NCI-H2196 treated with DMSO at 0.1 percent for 48 hours (cell line): Measurements from ENCODE around the gene MAD1L1.
"Not testable (repeated sequence)": the region's sequence is repeated elsewhere in the genome, so short reads cannot be mapped to it uniquely, and the experiment has no call there.

Experiments used
- DNase-seq: peaks from one replicate; lab custom pipeline; 2025; ENCODE audit not compliant: unreplicated experiment; lab: John Stamatoyannopoulos, UW

The MAD1L1 gene

DNA sequence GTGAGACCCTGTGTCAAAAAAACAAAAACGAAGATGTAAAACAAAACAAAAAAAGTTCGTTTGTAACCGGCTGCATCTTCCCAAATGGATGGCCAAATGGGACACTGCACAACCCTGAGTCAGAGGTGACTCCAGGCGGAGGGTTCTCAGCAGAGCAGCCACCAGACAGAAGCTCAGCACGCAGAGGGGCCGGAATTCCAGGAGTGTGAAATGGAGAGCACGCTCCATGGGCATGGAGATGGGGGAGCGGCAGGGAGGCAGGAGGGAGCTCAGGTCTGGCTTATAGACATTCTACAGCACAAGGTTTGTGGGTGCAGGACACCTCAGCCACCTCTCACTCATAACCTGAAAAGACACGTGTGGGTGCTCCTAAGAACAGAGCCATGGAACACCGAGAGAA, 227.0 kb downstream of the MAD1L1 start:
- DNase-seq, result no peak

DNA sequence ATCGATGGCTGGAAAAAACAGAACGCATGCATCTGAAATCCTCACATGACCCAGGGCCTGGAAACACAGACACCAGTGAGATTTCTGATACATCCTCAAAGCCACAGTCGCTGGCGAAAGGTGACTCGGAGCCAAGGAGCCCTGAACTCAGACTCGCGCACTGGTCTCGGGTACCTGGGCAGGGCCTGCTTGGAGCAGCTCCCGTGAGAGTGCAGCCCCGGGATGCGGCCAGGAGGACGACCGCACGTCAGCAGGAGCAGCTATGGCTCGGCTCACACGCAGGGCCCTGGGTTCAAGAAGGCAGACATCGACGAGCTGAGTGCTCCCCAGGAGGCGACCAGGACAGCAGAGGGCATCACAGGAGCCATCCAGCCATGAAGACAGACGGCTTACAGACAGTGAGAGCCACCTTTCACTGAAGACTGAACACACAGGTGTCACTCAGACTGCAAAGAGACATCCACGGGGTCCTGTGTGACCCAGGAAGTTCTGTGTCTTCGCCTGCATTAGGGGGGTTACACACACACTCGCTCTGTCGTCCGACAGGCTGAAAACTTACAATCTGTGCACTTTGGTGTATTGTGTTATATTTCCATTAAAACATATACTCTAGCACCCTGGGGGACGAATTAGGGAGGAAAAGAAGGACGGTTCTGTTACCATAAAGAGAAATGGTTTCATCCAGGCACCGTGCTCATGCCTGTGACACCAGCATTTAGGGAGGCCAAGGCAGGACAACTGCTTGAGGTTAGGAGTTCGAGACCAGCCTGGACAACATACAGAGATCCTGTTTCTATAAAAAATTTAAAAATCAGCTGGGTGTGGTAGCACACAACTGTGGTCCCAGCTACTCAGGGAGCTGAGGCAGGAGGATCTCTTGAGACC, 227.7 kb downstream of the MAD1L1 start:
- no peak for DNase-seq

DNA sequence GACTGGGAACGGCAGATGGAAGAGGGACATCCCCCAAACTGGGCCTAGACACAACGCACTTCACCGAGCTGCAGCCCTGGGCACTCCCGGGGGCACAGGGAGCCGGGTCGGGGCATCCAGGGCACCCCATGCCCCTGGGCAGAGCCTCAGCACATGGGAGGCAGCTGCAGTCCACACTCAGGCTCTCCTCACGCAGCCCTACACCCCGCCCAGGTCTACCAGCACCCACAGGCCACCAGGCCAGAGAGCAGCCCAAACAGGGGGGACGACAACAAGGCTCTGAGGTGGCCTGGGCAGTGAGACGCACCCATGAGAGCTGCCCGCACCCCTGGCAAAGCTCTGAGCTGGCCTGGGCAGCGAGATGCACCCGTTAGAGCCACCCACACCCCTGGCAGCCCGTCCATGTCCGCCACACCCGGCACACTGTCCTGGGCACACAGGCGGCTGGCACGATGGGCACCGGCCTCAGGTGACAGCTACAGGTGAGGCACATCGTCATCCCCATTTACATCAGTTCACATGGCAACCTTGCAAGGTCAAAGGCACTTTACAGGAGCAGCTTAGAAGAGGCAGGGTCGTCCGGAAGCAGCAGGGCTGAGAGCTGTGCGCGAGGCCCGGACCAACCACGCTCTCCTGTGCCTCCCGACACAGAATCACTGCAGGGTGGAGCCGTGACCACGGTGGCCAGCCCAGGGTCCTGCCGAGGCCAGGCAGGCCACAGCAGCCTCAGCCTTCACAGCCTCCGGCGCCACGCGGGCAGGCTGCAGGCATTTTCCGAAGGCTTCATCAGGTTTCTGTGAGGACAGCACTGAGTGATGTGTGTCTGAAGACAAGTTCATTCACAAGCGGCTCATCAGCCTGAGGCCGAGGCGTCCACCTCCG, 228.6 kb downstream of the MAD1L1 start:
- DNase-seq, result no peak

DNA sequence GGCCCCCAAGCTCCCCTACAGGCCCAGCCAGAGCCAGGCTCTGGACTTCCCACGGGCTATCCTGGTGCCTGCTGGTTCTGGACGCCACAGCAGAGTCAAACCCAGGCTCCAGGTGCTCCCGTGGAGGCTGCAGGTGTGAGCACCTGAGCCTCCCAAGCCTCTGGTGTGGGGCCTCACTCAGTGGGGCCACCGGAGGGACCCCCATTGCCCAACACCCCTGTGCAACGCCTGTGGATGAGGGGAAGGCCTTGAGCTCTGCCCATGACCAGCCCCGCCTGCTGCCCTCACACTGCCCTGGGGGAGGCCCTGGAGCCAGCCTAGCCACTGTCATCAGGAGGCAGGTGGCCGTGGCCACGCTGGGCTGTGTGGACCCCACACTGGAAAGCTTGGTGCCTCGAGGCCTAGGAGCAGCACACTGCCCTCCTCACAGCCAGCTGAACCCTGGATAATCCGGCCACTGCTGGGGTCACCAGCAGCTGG, 229.3 kb downstream of the MAD1L1 start:
- no peak for DNase-seq

DNA sequence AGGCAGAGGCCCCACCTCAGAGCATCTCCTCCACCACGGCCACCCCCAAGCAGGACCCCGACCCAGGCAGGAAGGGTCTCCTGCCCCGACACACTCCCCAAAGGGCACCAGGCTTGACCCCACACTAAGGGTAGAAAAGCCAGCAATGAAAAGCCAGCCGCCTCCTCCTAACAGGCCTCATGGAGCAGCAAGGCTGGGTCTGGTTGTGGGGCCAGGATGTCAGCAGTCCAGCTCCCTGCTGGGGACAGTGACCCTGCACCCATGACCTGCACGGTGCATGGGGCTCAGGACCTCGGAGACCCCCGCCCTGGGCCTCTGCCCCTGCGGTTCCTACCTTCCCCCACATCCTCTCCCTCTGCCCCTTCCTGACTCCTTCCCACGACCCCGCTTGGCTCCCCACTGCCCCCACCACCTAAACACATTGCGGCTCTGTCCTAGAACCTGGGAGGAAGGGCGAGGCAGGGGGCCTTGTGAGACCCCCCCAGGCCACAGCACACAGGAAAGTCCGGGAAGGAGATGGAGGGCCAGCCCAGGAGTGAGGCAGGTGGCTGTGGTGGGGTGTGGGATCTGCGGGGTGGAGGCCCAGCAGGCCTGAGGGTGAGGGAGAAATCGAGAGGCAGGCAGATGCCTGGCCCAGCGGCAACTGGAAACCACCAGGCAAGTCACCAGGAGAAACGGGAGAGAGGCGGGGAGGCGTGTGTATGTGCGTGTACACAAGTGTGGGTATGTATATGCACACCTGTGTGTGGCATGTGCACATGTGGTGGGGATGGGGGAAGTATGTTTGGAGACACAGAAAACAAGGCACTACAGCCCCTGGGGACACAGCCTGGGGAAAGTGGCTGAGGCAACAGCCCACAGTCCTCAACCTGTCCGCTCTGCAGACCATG, 229.9 kb downstream of the MAD1L1 start:
- no peak for DNase-seq

DNA sequence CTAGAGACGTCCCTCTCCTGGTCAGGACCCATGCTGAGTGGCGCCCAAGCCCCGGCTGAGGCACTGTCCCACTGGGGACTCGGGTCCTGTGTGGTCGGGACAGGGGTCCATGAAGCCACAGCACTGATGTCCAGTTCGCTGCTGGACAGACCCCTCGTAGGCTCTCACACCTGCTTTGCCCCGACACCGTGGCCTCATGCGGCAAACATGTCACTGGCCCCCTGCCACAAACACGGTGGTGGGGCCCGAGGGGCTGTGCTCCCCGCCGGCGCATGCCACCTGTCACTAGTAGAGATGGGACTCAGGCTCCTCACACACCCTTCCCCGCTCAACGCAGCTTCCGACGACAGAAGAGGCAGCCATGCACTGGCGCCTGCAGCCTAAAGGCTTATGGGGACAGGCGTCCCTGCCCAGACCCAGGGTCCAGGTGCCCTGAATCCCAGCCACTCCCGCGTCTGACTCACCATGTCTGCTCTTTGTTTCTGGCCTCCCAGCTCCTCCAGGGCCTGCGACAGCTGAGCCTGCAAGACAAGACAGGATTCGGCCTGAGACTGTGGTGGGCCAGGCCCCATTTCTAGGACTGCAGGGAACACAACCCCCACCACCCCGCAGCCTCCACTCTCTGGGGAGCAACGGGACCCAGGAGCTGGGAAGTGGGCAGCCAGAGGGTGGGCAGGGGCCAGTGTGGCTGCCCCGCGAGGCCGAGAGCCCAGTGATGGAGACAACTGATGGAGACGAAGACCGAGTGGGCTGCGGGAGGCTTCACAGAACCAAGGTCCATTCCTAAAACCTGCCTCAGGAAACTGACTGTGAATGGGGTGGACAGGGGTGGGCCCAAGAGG, 230.9 kb downstream of the MAD1L1 start:
- no peak for DNase-seq

DNA sequence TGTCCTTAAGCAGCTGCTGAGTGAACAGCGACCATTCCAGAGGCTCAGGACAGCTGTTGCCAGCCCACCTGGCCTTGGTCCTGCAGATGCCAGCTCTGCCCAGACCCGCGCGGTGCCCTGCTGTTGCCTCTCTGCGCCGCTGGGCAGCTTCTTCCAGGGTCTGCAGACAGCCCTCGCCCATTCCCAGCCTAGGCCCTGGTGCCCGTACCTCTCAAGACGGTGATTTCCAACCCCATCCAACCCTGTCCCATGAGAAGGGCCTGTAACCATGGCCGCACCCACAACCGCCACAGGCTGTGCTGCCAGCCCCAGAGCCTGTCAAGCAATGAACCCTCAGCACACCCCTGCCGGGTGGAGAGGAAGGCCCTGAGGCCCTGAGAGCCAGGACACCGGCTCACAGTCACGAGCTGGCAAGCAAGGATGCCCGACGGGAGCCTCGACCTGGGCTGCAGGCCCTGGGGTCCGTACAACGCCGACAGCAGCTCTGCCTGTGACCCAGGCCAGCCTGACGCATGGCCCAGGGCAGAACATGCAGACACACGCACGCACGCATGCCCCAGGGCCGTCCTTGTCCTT, 231.9 kb downstream of the MAD1L1 start:
- DNase-seq, result no peak

DNA sequence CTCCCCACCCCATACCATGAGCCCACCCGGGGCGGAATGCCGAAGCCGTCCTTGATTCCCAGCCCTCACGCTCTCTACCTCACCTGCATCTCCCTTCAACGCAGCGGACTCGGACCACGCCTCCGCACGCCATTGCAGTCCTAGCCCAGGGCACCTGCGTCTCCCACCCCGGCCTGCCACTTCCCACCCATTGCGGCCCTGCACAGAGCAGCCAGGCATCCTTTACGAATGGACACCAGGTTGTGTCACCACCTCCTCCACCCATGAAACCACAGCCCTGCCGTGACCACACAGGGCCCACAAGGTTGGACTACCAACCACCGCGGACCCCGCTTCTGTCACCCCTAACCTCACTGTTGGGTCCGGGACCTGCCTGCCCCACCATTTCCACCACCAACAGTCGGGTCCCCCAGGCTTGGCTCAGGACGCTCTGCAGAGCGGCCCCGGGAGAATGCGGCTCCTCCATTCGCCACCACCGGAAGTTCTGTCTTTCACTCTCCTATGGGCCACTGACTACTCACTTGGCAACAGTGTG, 232.5 kb downstream of the MAD1L1 start:
- no peak for DNase-seq

DNA sequence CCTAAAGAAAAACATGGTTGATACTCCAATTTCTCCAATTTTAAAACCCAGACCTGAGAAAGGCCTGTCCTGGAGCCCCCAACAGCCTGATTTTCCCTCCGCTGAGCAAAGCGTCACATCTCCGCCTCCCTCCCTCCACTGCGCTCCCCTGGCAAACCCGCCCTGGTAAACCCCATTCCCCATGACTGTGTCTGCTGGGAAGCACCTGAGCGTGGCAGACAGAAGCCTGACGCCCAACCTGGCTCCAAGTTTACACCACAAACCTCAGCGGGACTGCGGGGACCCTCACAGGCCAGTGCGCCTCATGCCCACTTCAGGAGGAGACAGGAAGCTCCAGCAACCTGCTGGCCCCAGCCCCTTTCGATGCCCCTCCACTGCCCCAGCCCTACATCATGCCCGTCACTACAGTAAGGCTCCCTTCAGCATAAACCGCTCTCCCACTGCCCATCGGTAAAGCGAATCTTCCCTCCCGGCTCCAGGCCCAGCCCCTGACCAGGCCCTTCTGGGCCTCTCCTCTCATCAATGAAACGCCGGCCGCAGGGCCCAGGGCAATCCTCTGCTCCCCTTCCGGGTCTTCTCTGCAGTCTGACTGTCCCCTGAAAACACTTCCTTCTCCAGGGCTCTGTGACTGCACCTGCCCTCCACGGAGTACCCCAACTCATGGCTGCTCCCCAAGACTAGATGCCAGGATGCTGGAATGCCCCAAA, 233.3 kb downstream of the MAD1L1 start:
- DNase-seq, result no peak

DNA sequence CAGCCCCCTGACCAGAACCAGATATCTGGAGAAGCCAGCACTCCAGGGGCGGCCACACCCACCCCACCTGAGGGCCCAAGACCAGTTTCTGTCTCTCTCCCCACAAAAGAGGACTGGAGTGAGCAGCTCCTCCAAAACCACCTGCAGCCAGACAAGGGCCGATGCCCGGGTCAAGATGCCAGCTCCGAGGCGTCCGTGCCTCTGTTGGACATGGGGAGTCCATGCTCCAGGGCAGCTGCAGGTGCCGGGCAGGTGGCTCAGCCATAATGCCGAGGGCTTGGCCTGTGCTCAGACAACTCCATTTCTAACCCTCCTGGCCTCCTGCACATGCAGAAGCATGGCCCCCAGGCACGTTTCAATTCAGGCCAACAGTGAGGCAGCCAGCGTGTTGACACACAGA, 234.6 kb downstream of the MAD1L1 start:
- no peak for DNase-seq

DNA sequence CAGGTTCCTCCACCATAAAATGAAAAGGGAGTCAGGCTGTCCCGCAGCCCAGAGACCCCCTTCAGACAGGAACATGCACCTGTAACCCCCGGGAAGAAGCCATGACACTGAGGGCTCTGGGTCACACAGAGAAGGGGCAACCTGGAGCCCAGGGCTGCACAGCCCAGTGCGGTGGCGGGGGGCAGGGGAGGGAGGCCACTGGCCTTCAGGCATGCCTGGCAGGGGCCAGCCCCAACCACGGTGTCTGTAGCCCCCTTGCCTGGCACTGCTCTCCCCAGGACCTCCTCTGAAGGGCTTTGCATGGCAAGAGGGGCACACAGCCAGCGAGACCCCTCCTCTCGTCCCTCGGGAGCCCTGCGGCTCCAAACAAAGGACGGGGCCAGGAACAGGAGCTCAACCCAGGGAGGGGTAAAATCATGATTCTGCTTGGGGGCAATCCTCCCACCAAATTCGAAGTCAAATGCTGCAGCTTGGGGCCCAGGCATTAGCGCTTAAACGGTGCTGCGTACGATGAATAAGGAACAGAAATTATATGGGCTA, 235.1 kb downstream of the MAD1L1 start:
- no peak for DNase-seq

DNA sequence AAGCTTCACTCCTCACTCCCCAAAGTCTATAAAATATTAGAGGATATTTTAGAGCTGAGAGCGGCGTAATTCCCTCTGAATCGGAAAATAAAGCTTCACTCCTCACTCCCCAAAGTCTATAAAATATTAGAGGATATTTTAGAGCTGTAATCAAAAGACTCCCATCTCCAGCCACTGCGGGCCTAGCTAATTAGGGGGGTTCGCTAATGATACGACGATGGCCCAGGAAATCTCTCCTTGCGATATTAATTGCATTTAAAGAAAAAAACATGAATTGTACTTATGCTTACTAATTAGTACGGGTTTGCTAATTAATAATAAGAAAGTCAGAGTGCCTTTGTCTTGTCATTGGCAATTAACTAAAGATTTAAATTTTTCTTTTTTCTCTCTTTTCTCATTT, 235.9 kb downstream of the MAD1L1 start:
- no peak for DNase-seq

DNA sequence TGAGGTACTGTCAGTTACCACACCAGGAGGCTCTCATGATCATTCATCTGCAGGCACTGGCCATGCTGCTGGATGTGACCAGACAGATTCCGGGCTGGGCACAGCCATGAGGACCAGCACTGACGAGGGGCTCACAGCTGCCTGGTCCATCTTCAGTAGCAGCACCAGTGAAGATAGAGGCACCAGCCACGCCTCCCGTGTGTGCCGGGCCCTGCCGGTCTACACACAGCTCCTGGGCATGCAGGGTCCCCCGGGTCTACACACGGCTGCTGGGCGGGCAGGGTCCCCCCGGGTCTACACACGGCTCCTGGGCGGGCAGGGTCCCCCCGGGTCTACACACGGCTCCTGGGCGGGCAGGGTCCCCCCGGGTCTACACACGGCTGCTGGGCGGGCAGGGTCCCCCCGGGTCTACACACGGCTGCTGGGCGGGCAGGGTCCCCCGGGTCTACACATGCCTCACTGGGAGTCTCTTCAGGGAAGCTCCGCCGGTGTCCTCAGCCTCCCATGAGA, 236.8 kb downstream of the MAD1L1 start:
- DNase-seq, result not testable (repeated sequence)

DNA sequence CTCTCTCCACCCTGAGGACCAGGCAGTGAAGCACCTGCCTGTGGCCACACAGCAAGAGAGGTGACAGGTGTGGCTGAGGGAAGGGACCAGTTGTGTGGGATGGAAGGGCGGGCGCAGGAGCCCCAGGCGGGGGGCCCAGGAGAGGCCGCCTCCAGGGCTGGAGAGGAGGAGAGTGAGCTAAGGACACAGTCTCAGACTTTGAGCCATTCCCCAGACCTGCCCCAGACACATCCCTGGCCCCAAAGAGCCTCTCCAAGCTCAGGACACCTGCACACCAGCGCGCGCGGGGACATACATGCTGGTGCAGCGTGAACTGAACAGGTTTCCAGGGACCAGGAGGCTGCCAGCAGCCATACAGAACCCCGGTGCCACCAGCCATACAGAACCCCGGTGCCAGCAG, 237.3 kb downstream of the MAD1L1 start:
- DNase-seq, result no peak

DNA sequence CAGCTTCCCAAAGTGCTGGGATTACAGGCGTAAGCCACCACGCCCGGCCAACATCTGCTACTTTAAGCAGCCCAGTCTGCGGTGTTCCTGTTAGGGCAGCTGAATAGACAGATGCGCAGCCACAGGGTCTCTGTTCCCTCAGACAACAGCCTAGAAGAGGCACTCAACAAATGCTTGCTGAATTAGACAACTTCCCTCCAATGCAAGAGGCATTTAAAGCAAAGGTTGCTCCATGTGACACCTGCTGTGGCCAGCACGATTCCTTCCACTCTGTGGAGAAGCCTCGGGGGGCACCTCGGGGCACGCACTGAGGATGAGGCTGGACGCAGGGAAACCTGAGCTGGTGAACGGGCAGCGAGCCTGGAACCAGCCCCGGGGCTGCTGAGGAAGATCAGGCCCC, 237.8 kb downstream of the MAD1L1 start:
- DNase-seq, result no peak

DNA sequence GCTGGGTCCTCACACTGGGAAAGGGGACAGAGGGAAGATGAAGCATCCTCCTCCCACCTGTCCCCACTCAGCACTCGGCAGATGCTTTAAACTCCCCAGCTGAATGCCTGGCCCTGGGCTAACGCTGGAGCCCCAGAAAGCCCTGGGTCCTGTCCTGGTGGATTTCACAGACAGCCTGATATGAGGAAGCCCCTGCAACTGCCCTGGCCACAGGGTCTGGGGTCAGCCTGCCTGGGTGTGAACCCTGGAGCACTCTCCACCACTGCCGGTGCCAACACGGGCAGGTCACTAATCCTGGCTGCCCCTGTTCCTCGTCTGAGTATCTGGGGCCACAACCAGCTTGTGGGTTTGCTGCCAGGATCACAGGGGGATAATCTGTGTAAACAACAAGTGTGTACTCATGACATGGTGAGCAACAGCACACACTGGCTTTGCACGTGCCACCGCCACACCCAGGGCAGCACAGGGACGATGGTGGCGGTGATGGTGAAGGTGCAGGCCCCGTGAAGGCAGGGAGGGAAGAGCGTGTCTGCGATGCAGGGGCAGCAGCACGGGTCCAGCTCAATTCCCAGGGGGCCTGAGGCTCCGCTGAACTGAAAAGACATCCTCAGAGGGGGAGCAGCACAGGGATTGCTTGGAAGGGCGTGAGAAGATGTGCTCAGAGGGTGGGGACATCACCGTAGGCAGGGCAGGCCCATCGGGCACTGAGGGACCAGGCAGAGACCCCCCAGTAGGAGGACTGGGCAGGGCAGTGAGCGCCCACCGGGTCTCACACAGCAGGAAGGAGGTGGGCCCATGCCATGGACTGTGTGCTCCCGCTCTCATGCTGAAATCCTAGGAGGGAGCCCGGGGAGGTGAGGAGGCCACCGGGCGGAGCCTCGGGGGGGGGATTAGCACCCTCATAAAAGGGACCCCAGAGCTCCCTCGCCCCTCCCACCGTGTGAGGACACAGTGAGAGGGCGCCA, 238.7 kb downstream of the MAD1L1 start:
- no peak for DNase-seq

DNA sequence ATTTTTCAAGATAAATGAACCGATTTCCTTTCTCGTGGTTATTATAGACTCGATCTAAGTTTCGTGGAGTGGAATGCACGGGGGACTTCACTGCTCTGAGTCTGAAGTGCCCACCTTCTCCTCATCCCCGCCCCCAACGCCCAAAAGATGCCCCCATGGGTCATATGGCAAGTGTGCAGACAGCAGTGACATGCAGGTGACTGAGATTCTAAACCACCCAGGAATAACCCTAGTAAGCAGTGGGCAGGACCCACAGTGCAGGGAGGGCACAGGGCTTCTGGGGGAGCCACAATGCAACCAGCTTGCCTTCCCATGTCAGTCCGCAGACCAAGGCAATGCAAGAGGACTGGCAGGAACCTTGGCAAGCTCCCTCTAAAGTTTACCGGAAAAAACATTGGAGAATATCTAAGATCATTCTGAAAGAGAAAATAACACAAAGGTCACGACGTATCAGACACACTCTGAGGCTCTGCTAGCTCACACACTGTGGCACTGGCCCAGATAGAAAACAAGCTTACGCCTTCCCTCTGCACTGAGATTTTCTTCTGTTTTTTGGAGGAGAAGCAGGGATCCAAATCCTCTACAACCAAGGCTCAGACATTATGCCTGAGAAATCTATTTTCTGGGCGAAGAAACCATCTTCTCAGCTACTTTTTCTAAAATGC, 239.6 kb downstream of the MAD1L1 start:
- no peak for DNase-seq
